Measurements from ENCODE around the gene SIRPA. TPM values are rescaled to one million over a fixed set of nuclear protein-coding genes. Genes with fewer than 3 reads are reported as not detected.

The SIRPA gene
- total and polyA plus RNA-seq, 2 of the 8 experiments (the other 6 are each of a cell fraction or from before 2014, with no cell fraction given): 3.9 to 4.3 TPM

- Histone ChIP-seq H3K36me3 (ENCODE audit: control insufficient read depth in 2 of 4, insufficient read depth in 4 of 4, low read length in 3 of 4) (no peaks in the 10 kb centered on the region), H3K79me2 (ENCODE audit: control insufficient read depth in 1 of 2, insufficient read depth in 2 of 2, low read length in 2 of 2) (no peaks in the 10 kb centered on the region), H4K20me1 (replicated peaks in 1 of 2; ENCODE audit: control insufficient read depth in 1 of 2, insufficient read depth in 2 of 2, low read length in 2 of 2) (no peaks in the 10 kb centered on the region), H3K23ac (ENCODE audit: insufficient read length) (no peak overlapping the region), H3K23me2 (ENCODE audit: low read depth, low read length) (no peaks in the 10 kb centered on the region; the same call in 1 of the 2 replicates), H2AK5ac (ENCODE audit: low read depth, low read length) (no peak overlapping the region), H3K56ac (replicated peaks; ENCODE audit: insufficient read length, low read depth, low read length) (no peak overlapping the region), H2BK15ac (ENCODE audit: low read length) (no peak overlapping the region), H2BK120ac (replicated peaks; ENCODE audit: low read depth, low read length) (no peak overlapping the region), H2AFZ (ENCODE audit: low read length) (no peak overlapping the region), H3K27ac (ENCODE audit: low read depth, low read length) (no peak overlapping the region), H4K5ac (ENCODE audit: insufficient read length, low read depth, low read length) (no peak overlapping the region), H3K4ac (replicated peaks; ENCODE audit: insufficient read length, low read depth, low read length) (no peak overlapping the region), H2BK12ac (ENCODE audit: low read depth, low read length) (no peak overlapping the region), H2BK5ac (ENCODE audit: low read depth, low read length) (no peak overlapping the region), H3K4me2 (ENCODE audit: insufficient read depth in 1 of 2, low read depth in 2 of 2, low read length in 2 of 2) (no peak overlapping the region), H3K9me3 (ENCODE audit: insufficient read depth in 2 of 2, low read depth in 1 of 2, low read length in 1 of 2) (no peaks in the 10 kb centered on the region), H3K27me3 (replicated peaks in 1 of 4; ENCODE audit: control insufficient read depth in 3 of 4, extremely low read depth in 1 of 4, insufficient read depth in 3 of 4, low read length in 3 of 4) (no peaks in the 10 kb centered on the region; a peak in 1 of 7 replicates), H3K9ac (replicated peaks in 1 of 4; ENCODE audit: extremely low read depth in 1 of 4, low read depth in 3 of 4, low read length in 3 of 4) (no peak overlapping the region), H4K91ac (replicated peaks; ENCODE audit: insufficient read length, low read length) (no peak overlapping the region), H3K18ac (ENCODE audit: extremely low read depth, low read length) (no peak overlapping the region), H3K4me3 (ENCODE audit: extremely low read depth in 1 of 4, insufficient read depth in 2 of 4, low read depth in 3 of 4, low read length in 4 of 4) (no peak overlapping the region), H4K8ac (ENCODE audit: extremely low read depth, insufficient read depth, low read length) (no peak overlapping the region; the same call in 1 of the 2 replicates), H3K14ac (ENCODE audit: insufficient read length) (no peak overlapping the region), H2BK20ac (ENCODE audit: low read length) (no peak overlapping the region), H3K79me1 (ENCODE audit: low read depth, low read length) (no peaks in the 10 kb centered on the region), H3K4me1 (replicated peaks in 1 of 4; ENCODE audit: control insufficient read depth in 3 of 4, insufficient read depth in 4 of 4, low read length in 3 of 4) (peaks cover 0 to 11% (median 4%) of the 10 kb centered on the region in 4 experiments; a peak in 5 of 7 replicates)
- TF ChIP-seq CREB1 (IDR thresholded peaks at IDR 0.05) (no peak), ASH2L (IDR thresholded peaks at IDR 0.05; ENCODE audit: low read length) (no peak), SRF (IDR thresholded peaks at IDR 0.05; ENCODE audit: low read depth, low read length) (peak; percentile 52; the same call in 1 of the 2 replicates), TBP (IDR thresholded peaks at IDR 0.05; ENCODE audit: low read depth, low read length) (no peak), EZH2 (IDR thresholded peaks at IDR 0.05; ENCODE audit: low read depth, low read length, severe bottlenecking) (no peak), KDM4A (IDR thresholded peaks at IDR 0.05; ENCODE audit: low read depth, low read length, severe bottlenecking) (no peak)
- FAIRE-seq (no peak), DNase-seq (ENCODE audit: low read depth in 1 of 2, low spot score in 2 of 2) (no peak)
- ChIA-PET POLR2A (ENCODE audit: partially characterized antibody) (interaction anchor here (1.1 to 1.4 kb wide), 2 partner anchors 13 to 144 kb away, joined by 3 to 4 read pairs; no protein-coding TSS in a partner anchor), CTCF (ENCODE audit: partially characterized antibody) (interaction anchor here (1.2 to 1.8 kb wide), 3 partner anchors 49 to 143 kb away, joined by 3 to 5 read pairs (median 4); partner anchors contain the start of gene STK35)
- WGBS, 2 experiments (ENCODE audit: extremely low coverage in 1 of 2, insufficient coverage in 1 of 2, insufficient read length in 1 of 2, insufficient replicate concordance in 2 of 2, low coverage in 1 of 2, low lambda C conversion rate in 2 of 2, missing lambda C conversion rate in 1 of 2): 92% methylated on average over 2 of the region's 2 CpGs; no CpG with 5 or more reads in 1 of the 2 experiments
Measured at GRCh38 chr20:1958426-1958825, 63.2 kb downstream of the SIRPA start.
